HCT116 (cell line): ENCODE results near the gene CUBN. TPM values are rescaled to one million over a fixed set of nuclear protein-coding genes. Genes with fewer than 3 reads are reported as not detected.

Source experiments
- ATAC-seq: fragments of 200-7000 bp; cut with Tn5 transposase; 2 replicates; pipeline ENCODE4 v1.9.1; 2020; ENCODE audit warnings: mild to moderate bottlenecking, moderate library complexity
- BruUV-seq: library from RNA; stranded (reverse); fragments of 400-500 nt; replicated peaks from 2 replicates; lab custom pipeline; 2021; lab: Mats Ljungman, UMichigan
- CTCF ChIA-PET: fragments of 300-600 bp; sonication (Branson Sonifier 250); formaldehyde crosslinking; loops from one replicate; lab custom pipeline; 2021; ENCODE audit warnings: antibody characterized with exemption; lab: Charles Lee
- POLR2A ChIA-PET: fragments of 300-600, 350-600 bp; sonication (Branson Sonifier 250); formaldehyde crosslinking; loops from one replicate; lab custom pipeline; 2021; ENCODE audit warnings: antibody characterized with exemption; lab: Charles Lee
- RAD21 ChIA-PET, 2 experiments: fragments of 300-600 bp; sonication (Branson Sonifier 250); formaldehyde crosslinking; loops; one replicate each; lab custom pipeline; 2023; ENCODE audit warnings: low total read pairs in 2 of 2; ENCODE audit not compliant: uncharacterized antibody in 2 of 2, unreplicated experiment in 2 of 2, low non-redundant PET in 1 of 2; lab: Charles Lee
- DNase-seq: peaks from one replicate; pipeline ENCODE4 v3.0.0-alpha.2; 2010; ENCODE audit warnings: low read depth, low spot score
- H2AFZ ChIP-seq: fragments of 200-600 bp; shearing (Covaris generic), sonication (generic); 2 replicates; pipeline ENCODE4 v1.6.1; 2017; ENCODE audit warnings: low read depth, mixed run types, mixed read lengths, antibody characterized with exemption, low read length; ENCODE audit not compliant: poor library complexity, severe bottlenecking
- H3K27ac ChIP-seq: 2 replicates; pipeline ENCODE4 v1.5.1; 2012; ENCODE audit warnings: low read depth, low read length
- H3K27me3 ChIP-seq: fragments of 200-600 bp; sonication (generic); 2 replicates; pipeline ENCODE4 v1.6.1; 2016; ENCODE audit warnings: mixed run types, low read length, mixed read lengths; ENCODE audit not compliant: insufficient read depth
- H3K36me3 ChIP-seq, 2 experiments: fragments of 200-500 bp in 1 of 2; fragments of 200-600 bp in 1 of 2; sonication (Bioruptor generic) in 1 of 2; sonication (generic) in 1 of 2; 2 replicates each; pipeline versions ENCODE4 v1.5.1 to v1.6.1; 2014 to 2016; ENCODE audit warnings: low read length in 2 of 2, inconsistent platforms in 1 of 2, mixed read lengths in 1 of 2, mixed run types in 1 of 2; ENCODE audit not compliant: insufficient read depth in 2 of 2, control insufficient read depth in 1 of 2
- H3K4me1 ChIP-seq, 2 experiments: fragments of 200-600 bp in 1 of 2; sonication (generic) in 1 of 2; 2 replicates each; pipeline versions ENCODE4 v1.5.1 to v1.6.1; 2012 to 2017; ENCODE audit warnings: low read length in 2 of 2, inconsistent platforms in 1 of 2, mild to moderate bottlenecking in 1 of 2, mixed read lengths in 1 of 2, mixed run types in 1 of 2, moderate library complexity in 1 of 2; ENCODE audit not compliant: insufficient read depth in 2 of 2, control insufficient read depth in 1 of 2
- H3K4me2 ChIP-seq: fragments of 200-600 bp; sonication (generic); 2 replicates; pipeline ENCODE4 v1.6.1; 2017; ENCODE audit warnings: mixed run types, low read length, mixed read lengths
- H3K4me3 ChIP-seq, 2 experiments: fragments of 200-600 bp in 1 of 2; sonication (generic) in 1 of 2; replicated peaks in 1 of 2; 2 replicates each; pipeline ENCODE4 v1.5.1; 2011 to 2016; ENCODE audit warnings: low read length in 2 of 2, control low read depth in 1 of 2, low read depth in 1 of 2, mild to moderate bottlenecking in 1 of 2, mixed read lengths in 1 of 2, mixed run types in 1 of 2
- H3K79me2 ChIP-seq: fragments of 200-600 bp; sonication (generic); 2 replicates; pipeline ENCODE4 v1.6.1; 2017; ENCODE audit warnings: mild to moderate bottlenecking, mixed run types, low read length, moderate library complexity, mixed read lengths; ENCODE audit not compliant: insufficient read depth
- H3K9ac ChIP-seq: fragments of 200-600 bp; sonication (generic); 2 replicates; pipeline ENCODE4 v1.6.1; 2016; ENCODE audit warnings: low read length, mixed read lengths
- H3K9me2 ChIP-seq: fragments of 200-600 bp; sonication (generic), shearing (Covaris generic); 2 replicates; pipeline ENCODE4 v1.6.1; 2017; ENCODE audit warnings: mixed run types, mild to moderate bottlenecking, moderate library complexity; ENCODE audit not compliant: insufficient read depth
- H3K9me3 ChIP-seq, 2 experiments: fragments of 200-500 bp in 1 of 2; fragments of 200-600 bp in 1 of 2; sonication (Bioruptor generic) in 1 of 2; sonication (generic) in 1 of 2; 2 replicates each; pipeline ENCODE4 v1.6.1; 2014 to 2017; ENCODE audit warnings: low read length in 2 of 2, mixed read lengths in 2 of 2, inconsistent platforms in 1 of 2, low read depth in 1 of 2, mild to moderate bottlenecking in 1 of 2, mixed run types in 1 of 2, moderate library complexity in 1 of 2; ENCODE audit not compliant: control insufficient read depth in 1 of 2, insufficient read depth in 1 of 2
- H4K20me1 ChIP-seq: fragments of 200-600 bp; sonication (generic), shearing (Covaris generic); 2 replicates; pipeline ENCODE4 v1.6.1; 2017; ENCODE audit warnings: mixed run types, mild to moderate bottlenecking, moderate library complexity; ENCODE audit not compliant: insufficient read depth
- CBX3 ChIP-seq: IDR thresholded peaks from 2 replicates; pipeline ENCODE4 v1.6.1; 2012; ENCODE audit warnings: low read depth
- EGR1 ChIP-seq: IDR thresholded peaks from 2 replicates; pipeline ENCODE4 v1.6.1; 2012; ENCODE audit warnings: low read depth
- ELF1 ChIP-seq: IDR thresholded peaks from 2 replicates; pipeline ENCODE4 v1.6.1; 2012; ENCODE audit warnings: low read depth, borderline replicate concordance
- JUND ChIP-seq: IDR thresholded peaks from 2 replicates; pipeline ENCODE4 v1.6.1; 2012
- POLR2A ChIP-seq: IDR thresholded peaks from 2 replicates; pipeline ENCODE4 v1.7.0; 2011; ENCODE audit warnings: borderline replicate concordance; ENCODE audit not compliant: insufficient read depth, insufficient read length; ENCODE audit errors: extremely low read depth
- RAD21 ChIP-seq: IDR thresholded peaks from 2 replicates; pipeline ENCODE4 v1.6.1; 2012; ENCODE audit warnings: low read depth, mild to moderate bottlenecking
- SIN3A ChIP-seq: IDR thresholded peaks from 2 replicates; pipeline ENCODE4 v1.6.1; 2012; ENCODE audit warnings: low read depth
- SP1 ChIP-seq: IDR thresholded peaks from 2 replicates; pipeline ENCODE4 v1.6.1; 2012; ENCODE audit warnings: low read depth
- YY1 ChIP-seq: IDR thresholded peaks from 2 replicates; pipeline ENCODE4 v1.6.1; 2011; ENCODE audit warnings: low read length, low read depth, moderate library complexity, mild to moderate bottlenecking; ENCODE audit not compliant: insufficient replicate concordance; ENCODE audit errors: extremely low read depth
- intact Hi-C: fragments of 100-400 bp; cut with micrococcal nuclease; formaldehyde crosslinking; loops from 2 replicates; pipeline ENCODE4 v1.10.0; 2022
- total RNA-seq: library from RNA; stranded (reverse); gene quantifications from one replicate; pipeline ENCODE4 v1.2.1, GENCODE V29; 2021; ENCODE audit not compliant: unreplicated experiment
- TF ChIP-seq, protein P1 (sequence below): IDR thresholded peaks from 2 replicates; pipeline ENCODE4 v1.6.1; 2012
- TF ChIP-seq, protein P2 (sequence below): IDR thresholded peaks from 2 replicates; pipeline ENCODE4 v1.6.1; 2012

Gene CUBN
- total RNA-seq, 1 experiment from 2014 or later = 1.2 TPM

DNA sequence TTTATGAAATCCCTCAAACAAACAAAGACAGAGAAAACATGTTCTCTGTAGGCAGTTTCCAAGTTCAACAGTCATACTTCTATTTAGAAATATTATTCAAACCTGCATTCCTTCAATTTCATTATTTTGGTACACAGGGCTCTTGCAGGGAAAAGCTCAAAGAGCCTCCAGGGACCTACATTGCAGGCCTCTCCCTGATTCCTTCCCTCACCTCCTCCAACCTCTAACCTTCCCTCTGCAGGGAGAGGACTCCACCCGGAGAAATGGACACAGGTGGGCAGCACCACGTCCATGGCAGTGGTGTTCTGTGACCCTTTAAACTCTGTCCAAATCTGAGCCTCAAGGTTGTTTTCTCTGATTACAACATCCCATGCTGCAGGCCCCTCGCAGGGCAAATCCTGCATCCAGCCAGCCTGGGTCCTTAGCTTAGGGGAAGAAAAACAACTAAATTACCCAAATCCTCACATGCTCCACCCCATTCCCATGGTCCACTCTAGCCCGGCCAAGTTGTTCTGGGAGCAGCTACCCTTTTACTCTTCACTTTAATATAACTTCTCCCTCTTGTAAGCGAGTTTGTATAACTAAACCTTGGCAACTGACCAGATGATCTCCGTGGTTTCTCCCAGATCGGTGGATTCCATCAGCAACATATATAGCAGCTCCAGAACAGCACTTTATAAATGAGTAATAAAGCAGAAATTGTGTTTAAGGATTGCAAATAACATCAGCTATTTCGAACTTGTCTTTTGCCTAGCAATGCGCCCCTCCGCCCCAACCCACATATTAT is 129.8 kb downstream of the CUBN start:
- no peaks in the 10 kb centered on the region for H3K79me2 ChIP-seq
- H3K27ac ChIP-seq = no peak overlapping the region
- no peaks in the 10 kb centered on the region for H3K9me3 ChIP-seq
- H3K4me1 ChIP-seq = no peaks in the 10 kb centered on the region
- ATAC-seq (no peak), DNase-seq (no peak)
- no peak overlapping the region for H3K4me3 ChIP-seq
- ChIA-PET POLR2A (no interaction called here), RAD21 (no interaction called here), CTCF (no interaction called here)
- intact Hi-C loops = no loop called here
- no peaks in the 10 kb centered on the region for H3K36me3 ChIP-seq
- H3K9me2 ChIP-seq = no peaks in the 10 kb centered on the region
- no peak overlapping the region for H2AFZ ChIP-seq
- BruUV-seq = no TSS peak
- H4K20me1 ChIP-seq = no peaks in the 10 kb centered on the region
- H3K27me3 ChIP-seq = no peaks in the 10 kb centered on the region
- TF ChIP-seq CBX3 (no peak), POLR2A (no peak), ELF1 (no peak), SP1 (no peak), RAD21 (no peak), JUND (no peak), EGR1 (no peak), SIN3A (no peak), YY1 (no peak)
- TF ChIP-seq, protein P1, sequence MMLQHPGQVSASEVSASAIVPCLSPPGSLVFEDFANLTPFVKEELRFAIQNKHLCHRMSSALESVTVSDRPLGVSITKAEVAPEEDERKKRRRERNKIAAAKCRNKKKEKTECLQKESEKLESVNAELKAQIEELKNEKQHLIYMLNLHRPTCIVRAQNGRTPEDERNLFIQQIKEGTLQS = no peak
- TF ChIP-seq, protein P2, sequence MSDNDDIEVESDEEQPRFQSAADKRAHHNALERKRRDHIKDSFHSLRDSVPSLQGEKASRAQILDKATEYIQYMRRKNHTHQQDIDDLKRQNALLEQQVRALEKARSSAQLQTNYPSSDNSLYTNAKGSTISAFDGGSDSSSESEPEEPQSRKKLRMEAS = no peak
- TF ChIP-seq, all 23 proteins: peak for 0
- H3K4me2 ChIP-seq = no peak overlapping the region
- no peak overlapping the region for H3K9ac ChIP-seq
